Measurements from ENCODE around the gene WDR45B.

The WDR45B gene

DNA sequence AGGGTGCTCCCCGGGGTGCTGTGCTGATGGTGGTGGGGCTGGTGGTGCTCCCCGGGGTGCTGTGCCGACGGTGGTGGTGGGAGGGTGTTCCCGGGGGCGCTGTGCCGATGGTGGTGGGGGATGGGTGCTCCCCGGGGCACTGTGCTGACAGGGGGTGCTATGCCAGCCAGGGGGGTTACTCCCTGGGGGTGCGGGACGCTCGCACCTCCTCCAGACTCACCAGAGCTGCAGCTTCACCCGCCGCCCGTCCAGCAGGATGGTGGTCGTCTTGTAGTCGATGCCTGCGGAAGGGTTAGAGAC is 16.0 kb upstream of the WDR45B start:
- no peak overlapping the region for H3K4me2 ChIP-seq (ENCODE audit: low read length)
- H3K9me3 ChIP-seq (ENCODE audit: insufficient read depth, low read length): no peaks in the 10 kb centered on the region
- no peak overlapping the region for H3K9ac ChIP-seq (ENCODE audit: low read length)
- no peak for TF ChIP-seq EZH2phosphoT487 (IDR thresholded peaks at IDR 0.05; ENCODE audit: low read depth)
- TF ChIP-seq CTCF (IDR thresholded peaks at IDR 0.05; ENCODE audit: low read depth, low read length): no peak
- H4K20me1 ChIP-seq (ENCODE audit: insufficient read depth, low read length): no peaks in the 10 kb centered on the region
- H3K4me1 ChIP-seq (ENCODE audit: low read length): peaks cover 5% of the 10 kb centered on the region
- H2AFZ ChIP-seq (ENCODE audit: low read depth, low read length): no peak overlapping the region
- no peaks in the 10 kb centered on the region for H3K79me2 ChIP-seq (ENCODE audit: low read length)
- H3K36me3 ChIP-seq (replicated peaks; ENCODE audit: low read depth, low read length): no peaks in the 10 kb centered on the region
- H3K27ac ChIP-seq (ENCODE audit: low read length): no peak overlapping the region
- H3K27me3 ChIP-seq (ENCODE audit: low read depth, low read length): no peaks in the 10 kb centered on the region
- H3K4me3 ChIP-seq (ENCODE audit: low read length): no peak overlapping the region

GRCh38 chr17:82663381-82664275 is 15.4 kb upstream of the WDR45B start:
- no peak overlapping the region for H3K27ac ChIP-seq (ENCODE audit: low read length)
- H2AFZ ChIP-seq (ENCODE audit: low read depth, low read length): no peak overlapping the region
- TF ChIP-seq CTCF (IDR thresholded peaks at IDR 0.05; ENCODE audit: low read depth, low read length) (no peak), EZH2phosphoT487 (IDR thresholded peaks at IDR 0.05; ENCODE audit: low read depth) (no peak)
- H3K27me3 ChIP-seq (ENCODE audit: low read depth, low read length): no peaks in the 10 kb centered on the region
- peaks cover under 1% of the 10 kb centered on the region; the same call in 1 of the 2 replicates for H3K4me1 ChIP-seq (ENCODE audit: low read length)
- no peaks in the 10 kb centered on the region for H3K79me2 ChIP-seq (ENCODE audit: low read length)
- no peak overlapping the region for H3K4me3 ChIP-seq (ENCODE audit: low read length)
- no peaks in the 10 kb centered on the region for H3K36me3 ChIP-seq (replicated peaks; ENCODE audit: low read depth, low read length)
- H4K20me1 ChIP-seq (ENCODE audit: insufficient read depth, low read length): no peaks in the 10 kb centered on the region
- H3K9ac ChIP-seq (ENCODE audit: low read length): no peak overlapping the region
- H3K4me2 ChIP-seq (ENCODE audit: low read length): no peak overlapping the region
- H3K9me3 ChIP-seq (ENCODE audit: insufficient read depth, low read length): no peaks in the 10 kb centered on the region

- Histone ChIP-seq H3K4me3 (ENCODE audit: low read length) (no peak overlapping the region), H2AFZ (ENCODE audit: low read depth, low read length) (no peak overlapping the region), H3K79me2 (ENCODE audit: low read length) (no peaks in the 10 kb centered on the region), H3K4me1 (ENCODE audit: low read length) (no peaks in the 10 kb centered on the region), H4K20me1 (ENCODE audit: insufficient read depth, low read length) (no peaks in the 10 kb centered on the region), H3K27me3 (ENCODE audit: low read depth, low read length) (no peaks in the 10 kb centered on the region), H3K9ac (ENCODE audit: low read length) (no peak overlapping the region), H3K9me3 (ENCODE audit: insufficient read depth, low read length) (no peaks in the 10 kb centered on the region), H3K4me2 (ENCODE audit: low read length) (no peak overlapping the region), H3K27ac (ENCODE audit: low read length) (no peak overlapping the region), H3K36me3 (replicated peaks; ENCODE audit: low read depth, low read length) (no peaks in the 10 kb centered on the region)
- TF ChIP-seq CTCF (IDR thresholded peaks at IDR 0.05; ENCODE audit: low read depth, low read length): no peak
- TF ChIP-seq EZH2phosphoT487 (IDR thresholded peaks at IDR 0.05; ENCODE audit: low read depth): no peak
These were observed 14.5 kb upstream of the WDR45B start for GRCh38 chr17:82662711-82663261.

DNA sequence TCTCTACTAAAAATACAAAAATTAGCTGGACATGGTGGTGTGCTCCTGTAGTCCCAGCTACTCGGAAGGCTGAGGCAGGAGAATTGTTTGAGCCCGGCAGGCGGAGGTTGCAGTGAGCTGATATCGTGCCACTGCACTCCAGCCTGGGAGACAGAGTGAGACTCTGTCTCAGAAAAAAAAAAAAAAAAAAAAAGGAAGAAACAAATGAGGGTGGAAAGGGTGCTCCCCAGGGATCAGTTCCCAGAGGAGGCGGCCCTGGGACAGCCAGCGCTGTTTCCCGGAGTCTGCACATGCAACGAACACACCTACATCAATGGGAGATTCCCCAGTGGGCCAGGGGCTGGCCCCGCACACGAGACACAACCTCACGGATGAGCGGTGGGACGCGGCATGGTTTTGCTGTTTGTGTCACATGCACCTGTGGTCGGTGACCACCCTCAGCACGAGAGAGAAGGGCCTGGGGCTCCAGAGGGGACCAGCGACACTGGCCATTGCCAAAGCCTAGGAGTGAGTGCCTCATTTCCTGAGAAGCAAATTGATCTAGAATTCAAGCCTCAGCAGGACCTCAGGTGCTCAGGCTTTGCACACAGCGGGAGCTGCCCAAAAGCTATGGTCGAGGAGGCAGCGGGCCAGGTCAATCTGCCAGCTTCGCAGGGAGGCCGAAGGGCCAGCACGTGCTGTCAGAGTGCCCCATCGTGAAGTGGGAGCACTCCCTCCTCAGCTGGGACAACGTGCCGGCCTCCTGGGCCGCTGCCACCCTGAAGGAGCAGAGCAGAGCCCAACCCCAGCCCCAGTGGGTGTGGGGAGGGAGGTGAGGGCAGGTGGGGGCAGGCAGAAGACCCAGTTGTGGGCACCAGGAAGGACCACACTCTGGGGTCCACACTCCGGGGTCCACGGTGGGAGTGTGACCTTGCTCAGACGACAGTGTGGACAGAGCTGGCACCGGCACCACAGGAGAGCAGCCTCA is 13.8 kb upstream of the WDR45B start:
- Histone ChIP-seq H2AFZ (ENCODE audit: low read depth, low read length) (no peak overlapping the region), H3K9me3 (ENCODE audit: insufficient read depth, low read length) (no peaks in the 10 kb centered on the region), H3K27ac (ENCODE audit: low read length) (no peak overlapping the region), H3K4me3 (ENCODE audit: low read length) (no peak overlapping the region), H3K27me3 (ENCODE audit: low read depth, low read length) (no peaks in the 10 kb centered on the region), H3K36me3 (replicated peaks; ENCODE audit: low read depth, low read length) (no peaks in the 10 kb centered on the region), H3K4me2 (ENCODE audit: low read length) (no peak overlapping the region), H3K79me2 (ENCODE audit: low read length) (no peaks in the 10 kb centered on the region), H3K4me1 (ENCODE audit: low read length) (no peaks in the 10 kb centered on the region), H3K9ac (ENCODE audit: low read length) (no peak overlapping the region), H4K20me1 (ENCODE audit: insufficient read depth, low read length) (no peaks in the 10 kb centered on the region)
- TF ChIP-seq CTCF (IDR thresholded peaks at IDR 0.05; ENCODE audit: low read depth, low read length) (no peak), EZH2phosphoT487 (IDR thresholded peaks at IDR 0.05; ENCODE audit: low read depth) (no peak)

All from OCI-LY3 (cell line).